NCI-H510A treated with DMSO at 0.1 percent for 48 hours (cell line): ENCODE data around the gene UBE2B.
"Not testable (repeated sequence)": the region's sequence is repeated elsewhere in the genome, so short reads cannot be mapped to it uniquely, and the experiment has no call there.

Experiments used
- DNase-seq: peaks from one replicate; lab custom pipeline; 2025; lab: John Stamatoyannopoulos, UW

UBE2B gene

DNA sequence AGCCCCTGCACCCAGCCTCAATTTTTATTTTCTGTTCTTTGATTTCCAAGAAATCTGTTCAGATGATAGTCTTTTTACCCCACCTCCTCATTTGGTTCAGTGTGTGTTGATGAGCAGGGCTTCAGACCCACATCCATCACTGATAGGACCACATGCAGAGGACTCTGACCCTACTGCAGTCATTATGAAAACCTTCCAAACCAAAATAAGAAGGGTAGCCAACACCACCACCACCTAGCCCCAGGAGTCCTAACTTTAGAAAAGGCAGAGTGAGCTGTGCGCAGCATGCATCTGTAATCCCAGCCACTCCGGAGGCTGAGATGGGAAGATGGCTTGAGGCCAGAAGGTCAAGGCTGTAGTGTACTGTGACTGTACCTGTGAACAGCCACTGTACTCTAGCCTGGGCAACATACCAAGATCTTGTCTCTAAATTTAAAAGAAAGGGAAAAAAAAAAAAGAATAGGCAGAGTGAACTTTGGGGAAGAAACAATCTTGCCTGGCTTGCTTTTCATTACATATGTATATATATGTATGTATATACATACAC is 27.3 kb downstream of the UBE2B start:
- DNase-seq = no peak

DNA sequence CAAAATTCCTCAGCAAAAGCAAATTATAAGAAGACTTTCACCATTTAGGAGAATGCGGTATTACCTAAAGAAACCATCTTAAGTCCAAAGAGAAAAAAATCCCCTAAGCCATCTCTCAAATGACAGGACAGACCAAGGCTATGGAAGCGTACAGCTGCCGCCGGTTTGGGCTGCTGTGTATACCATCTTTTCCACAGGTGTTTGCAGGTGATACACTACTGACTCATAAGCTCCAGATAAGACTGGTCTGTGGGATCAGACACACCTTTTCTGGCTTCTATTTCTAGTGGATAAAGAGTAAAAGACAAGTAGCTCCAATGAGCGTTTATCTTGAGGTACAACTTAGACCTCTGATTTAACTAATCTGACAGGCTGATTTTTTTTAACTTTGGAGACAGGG is 32.6 kb downstream of the UBE2B start:
- DNase-seq = no peak

DNA sequence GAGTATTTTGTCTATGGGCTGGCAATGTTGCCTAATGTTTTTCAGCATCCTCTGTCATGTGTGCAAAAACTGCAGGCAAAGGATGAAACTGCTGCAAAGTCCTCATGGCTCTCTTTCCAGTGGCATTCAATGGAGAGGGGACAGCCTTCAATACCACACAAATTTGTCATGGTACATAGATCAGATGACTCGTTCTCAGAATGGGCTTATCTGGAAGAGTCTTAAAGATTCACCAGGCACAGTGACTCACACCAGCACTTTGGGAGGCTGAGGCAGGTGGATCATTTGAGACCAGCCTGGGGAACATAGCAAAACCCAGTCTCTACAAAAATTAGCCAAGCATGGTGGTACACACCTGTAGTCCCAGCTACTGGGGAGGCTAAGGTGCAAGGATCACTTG is 35.0 kb downstream of the UBE2B start:
- DNase-seq = no peak

DNA sequence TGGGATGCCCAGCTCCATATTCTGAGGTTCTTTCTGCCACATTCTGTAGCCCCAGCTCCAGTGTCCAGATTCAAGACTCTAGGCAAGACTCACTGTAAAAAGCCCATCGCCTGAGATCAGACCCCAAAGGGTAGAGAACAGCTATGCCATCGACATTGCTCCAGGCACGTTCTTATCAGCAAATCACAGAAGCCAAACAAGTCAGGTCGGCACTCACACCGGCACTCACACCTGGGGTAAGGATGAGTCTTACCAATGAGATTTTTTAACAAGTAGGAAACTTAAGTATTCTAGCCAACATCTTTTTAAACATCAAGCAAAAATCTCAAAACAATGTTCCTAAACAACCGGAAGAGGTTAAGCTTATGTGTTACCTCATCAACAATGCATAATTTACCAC is 38.0 kb downstream of the UBE2B start:
- DNase-seq = no peak

DNA sequence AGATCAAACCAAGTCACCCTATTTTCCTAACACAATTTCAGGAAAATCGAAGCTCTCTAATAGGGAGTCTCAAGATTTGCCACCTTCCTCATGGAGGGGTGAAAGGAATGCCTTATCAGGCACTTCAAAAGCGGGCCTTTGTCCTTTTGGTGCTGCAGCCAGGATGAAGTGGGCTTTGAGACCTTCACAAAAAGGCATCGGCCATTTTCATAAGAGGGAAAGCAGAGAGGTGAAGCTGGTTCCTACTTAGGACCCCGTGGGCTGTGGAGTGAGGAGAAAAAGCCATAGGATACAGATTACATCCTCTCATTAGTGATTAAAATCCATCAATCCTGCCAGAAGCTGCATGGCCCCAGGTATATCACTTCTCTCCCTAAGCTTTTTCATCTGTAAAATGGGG is 39.5 kb downstream of the UBE2B start:
- no peak for DNase-seq

DNA sequence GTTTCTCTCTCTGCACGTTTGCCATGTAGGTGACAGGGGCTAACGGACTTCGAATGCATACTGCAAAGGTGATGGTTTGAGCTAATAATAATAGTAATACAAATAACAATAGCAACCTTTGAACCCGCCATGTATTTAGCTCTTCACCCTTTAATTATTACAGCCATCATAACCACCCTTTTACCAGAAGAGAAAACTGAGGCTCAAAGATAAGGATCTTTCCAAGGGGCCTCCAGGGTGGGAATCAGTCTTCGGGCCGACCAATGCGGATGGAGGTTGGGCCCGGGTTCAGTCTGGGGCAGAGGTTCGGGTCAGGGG is 39.8 kb downstream of the UBE2B start:
- no peak for DNase-seq

DNA sequence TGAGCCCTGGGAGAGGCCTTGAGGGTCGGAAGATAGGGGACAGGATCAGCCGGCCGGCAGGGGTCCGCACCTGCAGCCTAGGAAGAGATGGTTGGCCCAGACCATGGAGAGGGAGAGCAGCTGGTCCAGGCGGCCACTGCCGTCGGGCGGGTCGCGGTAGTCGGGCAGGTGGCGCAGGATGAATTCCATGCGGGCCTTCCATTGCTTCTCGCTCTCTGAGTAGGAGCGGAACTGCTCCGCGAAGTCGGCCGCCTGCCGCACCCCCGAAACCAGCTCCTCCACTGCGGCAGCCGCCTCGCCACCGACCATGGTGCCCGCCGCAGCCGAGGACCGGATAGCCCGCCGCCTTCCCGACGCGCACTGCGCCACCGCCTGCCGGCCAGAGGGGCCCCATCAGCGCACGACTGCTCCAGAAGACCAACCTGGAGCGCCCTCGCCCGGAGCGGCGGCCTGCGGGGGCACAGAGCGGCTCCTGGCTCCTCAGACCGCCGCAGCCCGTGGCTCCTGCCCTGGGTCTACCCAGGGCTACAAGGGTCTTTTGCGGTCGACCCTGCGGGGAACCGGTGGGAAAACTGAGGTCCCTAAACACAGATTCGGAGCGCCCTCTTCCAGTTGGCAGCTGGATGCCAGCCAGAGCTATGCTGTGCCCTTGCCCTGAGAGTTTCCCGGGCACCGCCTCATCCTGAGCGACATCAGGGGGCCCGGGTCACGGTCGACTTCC is 40.3 kb downstream of the UBE2B start, which contains the start of gene CDKN2AIPNL:
TSS of gene CDKN2AIPNL (minus strand) at position 336 of the 721 bp plus-strand sequence. CDS start at position 309, 27 bp downstream.
- peak; percentile 88 for DNase-seq

DNA sequence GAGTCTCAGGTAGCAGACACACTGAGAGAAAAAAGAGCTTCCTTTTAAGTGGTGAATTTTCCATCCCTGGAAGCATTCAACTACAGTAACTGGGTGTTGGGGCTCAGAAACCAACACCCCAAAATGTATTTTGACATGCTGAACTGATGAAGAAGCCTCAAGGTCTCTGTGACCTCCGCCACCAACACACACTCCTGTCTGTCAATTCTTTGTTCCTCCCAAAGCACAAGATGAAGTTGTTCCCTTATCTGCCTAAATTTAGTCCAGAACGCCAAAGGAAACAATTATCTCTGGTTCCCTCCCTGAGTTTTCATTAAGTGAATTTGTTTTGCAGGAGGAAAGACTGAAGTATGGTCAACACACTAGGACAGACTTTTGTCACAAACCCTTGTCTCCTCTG is 41.7 kb downstream of the UBE2B start:
- no peak for DNase-seq

DNA sequence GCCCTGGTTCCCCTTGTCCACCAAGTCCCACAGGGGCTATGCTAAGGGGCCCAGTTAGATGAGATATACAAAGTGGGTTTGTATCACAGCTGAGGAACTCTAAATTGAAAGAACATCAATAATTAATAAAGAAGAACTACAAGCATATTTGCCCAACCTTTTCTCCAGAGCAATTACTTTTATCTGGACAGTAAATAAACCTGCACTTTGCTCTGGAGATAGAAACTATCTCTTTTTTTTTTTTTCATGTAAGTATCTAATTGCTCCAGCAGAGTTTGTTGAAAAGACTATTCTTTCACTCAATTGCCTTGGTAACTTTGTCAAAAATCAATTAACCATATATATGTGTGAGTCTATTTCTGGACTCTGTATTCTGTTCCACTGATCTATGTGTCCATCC is 46.3 kb downstream of the UBE2B start:
- DNase-seq = no peak

DNA sequence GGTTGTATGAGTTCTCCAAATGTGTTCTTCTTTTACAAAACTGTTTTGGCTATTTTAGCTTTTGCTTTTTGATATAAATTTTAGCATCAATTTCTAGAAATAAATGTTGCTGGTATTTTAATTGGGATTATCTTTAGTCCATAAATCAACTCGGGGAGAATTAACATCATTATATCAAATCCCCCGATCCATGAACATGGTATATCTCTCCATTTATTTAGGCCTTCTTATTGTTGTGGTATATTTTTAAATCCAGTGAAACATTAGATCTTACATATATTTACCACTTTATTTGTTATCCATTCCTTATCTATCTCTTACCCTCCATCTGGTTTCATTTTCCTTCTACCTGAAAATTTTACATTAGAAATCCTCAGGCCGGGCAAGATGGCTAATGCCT is 47.6 kb downstream of the UBE2B start:
- no peak for DNase-seq

DNA sequence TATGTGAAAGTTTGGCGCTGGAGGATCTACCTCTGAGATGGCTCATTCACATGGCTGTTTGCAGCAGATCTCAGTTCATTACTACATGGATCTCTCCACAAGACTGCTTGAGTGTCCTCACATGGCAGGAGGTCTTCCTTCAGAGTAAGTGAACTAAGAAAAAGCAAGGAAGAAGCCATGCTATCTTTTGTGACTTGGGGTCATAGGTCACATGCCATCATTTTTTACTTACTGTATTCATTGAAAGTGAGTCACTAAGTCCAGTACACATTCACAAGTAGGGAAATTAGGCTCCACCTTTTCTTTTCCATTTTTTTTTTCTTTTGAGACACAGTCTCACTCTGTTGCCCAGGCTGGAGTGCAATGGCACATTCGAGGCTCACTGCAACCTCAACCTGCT is 49.0 kb downstream of the UBE2B start:
- no peak for DNase-seq

DNA sequence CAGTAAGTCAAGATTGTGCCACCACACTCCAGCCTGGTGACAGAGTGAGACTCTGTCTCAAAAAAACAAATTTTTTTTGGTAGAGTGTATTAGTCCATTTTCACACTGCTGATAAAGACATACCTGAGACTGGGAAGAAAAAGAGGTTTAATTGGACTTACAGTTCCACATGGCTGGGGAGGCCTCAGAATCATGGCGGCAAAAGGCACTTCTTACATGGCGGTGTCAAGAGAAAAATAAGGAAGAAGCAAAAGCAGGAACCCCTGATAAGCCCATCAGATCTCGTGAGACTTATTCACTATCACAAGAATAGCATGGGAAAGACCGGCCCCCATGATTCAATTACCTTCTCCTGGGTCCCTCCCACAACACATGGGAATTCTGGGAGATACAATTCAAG is 49.7 kb downstream of the UBE2B start:
- DNase-seq = not testable (repeated sequence)

DNA sequence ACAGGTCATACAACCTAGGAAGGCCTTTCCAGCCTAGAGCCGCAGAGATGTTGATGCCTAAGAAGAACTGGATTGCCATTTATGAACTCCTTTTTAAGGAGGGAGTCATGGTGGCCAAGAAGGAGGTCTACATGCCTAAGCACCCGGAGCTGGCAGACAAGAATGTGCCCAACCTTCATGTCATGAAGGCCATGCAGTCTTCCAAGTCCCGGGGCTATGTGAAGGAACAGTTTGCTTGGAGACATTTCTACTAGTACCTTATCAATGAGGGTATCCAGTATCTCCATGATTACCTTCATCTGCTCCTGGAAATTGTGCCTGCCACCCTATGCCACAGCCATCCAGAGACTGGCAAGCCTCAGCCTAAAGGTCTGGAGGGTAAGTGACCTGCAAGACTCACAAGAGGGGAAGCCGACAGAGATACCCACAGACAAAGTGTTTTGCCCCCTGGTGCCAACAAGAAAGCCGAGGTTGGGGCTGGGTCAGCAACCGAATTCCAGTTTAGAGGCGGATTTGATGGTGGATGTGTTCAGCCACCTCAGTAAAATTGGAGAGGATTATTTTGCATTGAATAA is 51.5 kb downstream of the UBE2B start:
- DNase-seq = no peak

DNA sequence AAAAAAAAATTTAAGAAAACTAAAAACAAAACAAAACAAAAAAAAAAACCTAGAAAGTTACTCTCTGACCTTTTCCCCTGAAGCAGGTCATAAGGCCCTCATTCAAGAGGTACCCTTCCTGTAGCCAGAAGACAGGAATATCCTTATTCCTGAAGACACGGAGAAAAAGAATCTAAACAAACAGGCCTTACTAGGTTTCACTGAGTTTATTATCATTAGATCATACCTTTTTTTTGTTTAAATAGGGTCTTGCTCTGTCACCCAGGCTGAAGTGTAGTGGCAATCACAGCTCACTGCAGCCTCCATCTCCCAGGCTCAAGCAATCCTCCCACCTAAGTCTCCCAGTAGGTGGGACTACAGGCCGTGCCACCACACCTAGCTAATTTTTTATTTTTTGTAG is 52.0 kb downstream of the UBE2B start:
- no peak for DNase-seq

DNA sequence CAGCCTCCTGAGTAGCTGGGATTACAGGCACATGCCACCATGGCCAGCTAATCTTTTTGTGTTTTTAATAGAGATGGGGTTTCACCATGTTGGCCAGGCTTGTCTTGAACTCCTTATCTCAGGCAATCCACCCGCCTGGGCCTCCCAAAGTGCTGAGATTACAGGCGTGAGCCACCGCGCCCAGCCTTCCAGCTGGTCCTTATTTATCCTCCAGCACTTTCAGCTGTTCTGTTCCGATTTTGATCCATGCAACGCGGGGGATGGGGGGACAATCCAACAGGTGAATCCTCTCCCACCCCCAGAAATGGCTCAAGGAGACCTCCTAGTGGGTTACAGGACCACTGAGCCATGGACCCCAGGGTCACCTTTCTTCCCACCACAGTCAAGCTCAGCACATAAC is 55.0 kb downstream of the UBE2B start:
- DNase-seq = no peak

DNA sequence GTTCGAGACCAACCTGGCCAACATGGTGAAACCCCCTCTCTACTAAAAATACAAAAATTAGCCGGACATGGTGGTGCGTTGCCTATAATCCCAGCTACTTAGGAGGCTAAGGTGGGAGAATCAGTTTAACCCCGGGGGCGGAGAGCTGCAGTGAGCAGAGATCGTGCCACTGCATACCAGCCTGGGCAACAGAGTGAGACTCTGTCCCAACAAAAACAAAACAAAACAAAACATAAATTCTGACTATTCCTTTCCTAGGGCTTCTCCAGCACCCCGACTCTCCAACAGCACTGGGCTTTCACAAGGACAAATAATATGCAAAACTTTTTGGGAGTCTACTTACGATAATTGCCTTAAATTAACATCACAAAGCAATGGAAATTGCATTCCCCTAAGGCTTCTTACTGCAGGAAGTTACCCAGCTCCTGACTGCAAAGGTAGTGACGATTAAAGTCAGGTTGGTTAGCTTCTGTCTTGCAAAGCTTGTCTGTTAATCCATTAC is 56.2 kb downstream of the UBE2B start:
- DNase-seq = no peak

DNA sequence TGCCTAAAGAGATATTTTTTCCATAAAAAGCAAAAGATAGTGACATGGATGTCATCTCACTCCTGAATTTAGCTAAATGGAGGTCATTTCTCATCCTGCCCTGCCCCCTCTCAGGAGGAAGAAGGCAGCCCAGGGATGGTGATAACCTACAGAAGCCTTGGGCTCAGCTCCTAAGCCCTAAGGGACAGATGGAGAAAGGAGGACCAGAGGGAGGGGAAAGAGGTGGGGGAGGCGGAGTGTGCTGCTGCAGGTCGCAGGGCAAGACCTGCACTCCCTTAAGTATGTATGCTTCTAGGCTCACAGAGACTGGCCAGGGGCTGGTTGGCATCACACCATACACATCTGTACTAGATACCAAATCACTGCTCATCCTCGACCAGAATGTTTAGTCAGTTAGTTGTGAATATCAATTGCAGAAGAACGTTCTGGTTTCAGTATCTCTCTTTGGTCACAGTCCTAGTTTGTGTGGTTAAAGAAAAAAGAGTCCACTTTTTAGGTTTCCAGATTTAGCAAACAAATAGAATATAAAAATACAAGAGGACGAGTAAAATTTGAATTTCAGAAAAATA is 58.7 kb downstream of the UBE2B start:
- DNase-seq = no peak

DNA sequence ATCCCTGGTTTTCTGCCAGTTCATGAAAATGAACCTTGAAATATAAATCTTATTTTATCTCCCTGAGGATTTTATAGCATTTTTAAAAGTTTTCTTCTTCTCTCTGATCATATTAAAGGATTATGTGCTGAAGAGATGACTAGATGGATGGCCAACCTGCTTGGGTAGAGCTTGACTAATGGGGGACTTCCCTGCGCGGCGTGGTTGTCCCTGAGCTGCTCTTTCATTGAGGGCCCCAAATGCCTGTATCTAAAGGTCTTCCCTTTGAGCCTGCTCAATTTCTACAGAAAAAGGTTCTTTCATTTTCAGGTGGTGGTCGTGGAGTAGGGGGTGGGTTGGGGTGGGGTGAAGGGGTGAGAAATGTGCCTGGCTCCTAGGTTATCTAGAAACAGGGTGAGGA is 60.8 kb downstream of the UBE2B start:
- DNase-seq = no peak

DNA sequence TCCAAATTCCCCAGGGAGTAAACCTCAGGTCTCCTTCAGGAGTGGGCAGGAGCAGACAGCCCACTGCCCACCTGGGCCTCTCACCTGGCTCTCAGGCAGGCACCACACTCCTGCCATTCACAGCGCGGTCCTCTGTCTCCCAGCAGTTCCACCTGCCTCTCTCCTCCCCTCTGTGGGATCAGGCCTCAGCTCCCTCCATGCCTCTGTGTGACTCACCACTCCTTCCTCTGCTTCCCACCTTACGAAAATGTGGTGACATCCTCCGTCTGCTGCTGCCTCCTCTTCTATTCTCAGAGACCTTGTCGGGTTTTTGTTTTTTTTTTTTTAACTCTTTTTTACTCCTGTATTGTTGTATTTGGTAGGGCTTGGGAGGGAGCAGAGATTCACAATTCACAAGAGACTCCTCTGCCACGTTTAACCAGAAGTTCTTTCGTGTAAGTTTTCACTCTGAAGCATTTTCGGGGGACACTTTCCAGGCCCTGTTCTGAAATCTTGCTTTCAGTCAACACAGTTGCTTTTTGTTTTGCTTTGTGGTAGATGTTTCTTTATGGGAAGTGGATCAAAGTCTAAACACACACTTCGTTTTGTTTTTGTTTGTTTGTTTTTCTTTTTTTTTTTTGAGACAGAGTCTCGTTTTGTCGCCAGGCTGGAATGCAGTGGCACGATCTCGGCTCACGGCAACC is 61.4 kb downstream of the UBE2B start:
- peak; percentile 52 for DNase-seq

DNA sequence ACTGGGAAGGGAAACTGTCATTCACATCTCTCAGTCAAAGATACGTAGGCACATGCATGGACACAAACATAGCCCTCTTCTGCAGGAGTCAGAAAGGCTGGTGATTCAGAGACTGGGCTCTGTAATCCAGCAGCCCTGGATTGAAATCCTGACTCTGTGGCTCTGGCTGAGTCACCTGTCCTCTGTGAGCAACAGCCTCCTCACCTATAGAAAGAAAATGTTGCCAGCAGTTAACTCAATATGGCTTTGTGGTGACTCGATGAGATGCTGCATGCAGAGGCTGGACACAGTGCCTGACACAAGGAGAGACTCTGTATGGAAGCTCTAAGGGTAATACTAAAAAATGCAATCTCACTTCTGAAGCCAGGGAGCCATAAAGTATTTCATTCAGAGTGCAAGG is 64.2 kb downstream of the UBE2B start:
- no peak for DNase-seq

DNA sequence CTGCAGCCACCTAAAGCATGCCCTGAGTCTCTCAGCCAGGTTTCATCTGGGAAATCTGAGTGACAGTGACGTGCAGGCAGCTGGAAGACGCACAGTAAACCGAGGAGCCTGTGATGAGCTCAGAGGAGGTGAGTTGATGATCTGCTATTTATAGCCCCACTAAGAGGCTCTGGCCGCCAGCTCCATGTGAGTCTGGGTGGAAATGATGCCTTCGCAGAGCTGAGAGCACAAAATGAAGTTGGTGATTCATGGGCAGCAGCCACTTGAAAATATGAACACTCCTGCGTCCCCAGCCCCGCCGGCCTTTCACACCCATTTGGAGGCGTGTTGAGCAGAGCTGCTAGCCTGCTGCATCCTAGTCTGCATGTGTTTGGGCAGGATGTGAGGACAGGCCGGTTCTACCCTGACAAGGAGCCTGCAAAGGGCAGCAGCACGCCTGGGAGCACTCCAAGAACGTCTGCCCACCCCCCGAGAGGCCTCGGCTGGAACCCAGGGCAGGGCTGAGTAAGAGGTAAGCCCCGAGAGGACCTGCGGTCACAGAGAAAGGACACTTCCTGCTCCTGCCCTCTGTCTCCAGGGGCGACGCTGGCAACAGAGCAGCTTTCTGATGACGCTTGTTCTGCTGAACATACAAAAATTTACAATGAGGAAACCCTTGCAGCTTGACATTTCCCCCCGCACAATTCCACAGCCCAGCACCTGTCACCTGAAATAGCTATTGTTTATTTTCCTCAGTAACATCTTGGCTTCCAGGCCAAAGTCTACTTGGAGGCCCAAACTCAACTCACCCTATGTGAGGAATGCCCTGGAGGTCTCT is 65.4 kb downstream of the UBE2B start:
- peak; percentile 95 for DNase-seq

DNA sequence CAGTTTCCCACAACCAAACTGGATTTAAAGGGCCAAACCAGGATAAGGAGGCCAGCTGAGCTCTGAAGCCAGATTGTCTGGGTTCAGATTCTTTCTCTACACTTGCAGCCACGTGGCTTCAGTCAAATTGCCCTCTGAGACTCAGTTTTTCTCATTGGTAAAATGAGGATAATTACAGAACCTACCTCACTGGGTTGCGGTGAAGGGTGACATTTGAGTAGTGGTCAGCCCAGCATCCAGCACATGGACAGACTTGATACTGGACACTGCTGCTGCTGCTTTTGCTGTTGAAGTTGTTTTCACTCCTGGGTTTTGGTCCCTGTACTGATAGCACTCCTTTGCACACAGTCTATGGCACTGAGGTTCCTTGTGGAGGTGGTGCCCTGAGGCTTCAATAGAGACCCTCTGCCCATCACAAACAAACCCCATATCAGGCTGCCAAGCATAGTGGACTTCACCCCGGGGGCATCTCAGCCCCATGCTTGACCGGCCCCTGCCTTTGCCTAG is 66.0 kb downstream of the UBE2B start:
- DNase-seq = no peak
